DMS53 treated with DMSO at 0.1 percent for 48 hours (cell line): ENCODE results near the gene PRR15.
A peak's percentile ranks its signal among the peaks of the same experiment; 100 is the strongest.
"Not testable (repeated sequence)": the region's sequence is repeated elsewhere in the genome, so short reads cannot be mapped to it uniquely, and the experiment has no call there.

Experiments
- DNase-seq: peaks from one replicate; lab custom pipeline; 2025; ENCODE audit not compliant: unreplicated experiment; lab: John Stamatoyannopoulos, UW

The PRR15 gene, protein sequence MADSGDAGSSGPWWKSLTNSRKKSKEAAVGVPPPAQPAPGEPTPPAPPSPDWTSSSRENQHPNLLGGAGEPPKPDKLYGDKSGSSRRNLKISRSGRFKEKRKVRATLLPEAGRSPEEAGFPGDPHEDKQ

DNA sequence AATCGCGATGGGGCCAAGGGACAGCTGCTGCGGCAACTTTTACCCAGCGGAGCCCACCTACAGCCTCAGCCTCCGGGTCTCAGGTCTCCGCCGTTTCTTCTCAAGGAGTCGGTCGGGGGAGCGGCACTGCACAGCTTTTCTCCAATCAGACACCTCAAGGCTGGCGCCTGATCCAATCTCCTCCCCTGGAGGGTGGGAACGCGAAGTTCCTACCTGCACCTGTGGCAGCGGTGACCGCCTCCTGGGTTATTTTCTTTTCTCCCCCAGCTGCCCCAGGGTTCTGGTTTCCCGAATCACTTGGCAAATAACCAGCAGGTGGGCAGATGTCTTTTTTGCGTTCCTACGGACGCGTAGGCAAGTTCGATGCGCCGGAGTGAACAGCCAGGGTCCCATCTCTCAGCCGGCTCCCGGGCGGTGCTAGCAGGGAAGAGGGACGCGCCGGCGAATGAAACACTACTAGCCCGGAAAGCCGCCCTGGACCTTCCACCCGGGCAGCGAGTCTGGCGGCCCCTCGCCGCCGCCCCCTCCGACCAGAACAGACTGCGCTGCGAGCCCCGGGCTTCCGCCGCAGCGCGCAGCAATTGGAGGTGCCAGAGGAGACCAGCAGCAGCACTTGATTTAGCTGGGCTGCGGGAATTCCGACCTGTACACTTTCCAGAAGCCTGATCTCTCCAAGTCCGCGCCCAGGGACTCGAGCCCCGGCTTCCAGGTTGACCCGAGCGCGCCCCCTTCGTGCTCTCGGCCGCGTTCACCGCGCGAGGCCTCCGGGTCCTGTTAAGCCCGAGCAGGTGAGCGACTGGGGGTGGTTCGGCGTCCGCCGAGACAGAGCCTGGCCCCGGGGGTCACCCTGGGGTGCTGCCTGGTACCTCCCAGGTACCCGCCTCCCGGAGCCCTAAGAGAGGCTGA lies at the start of gene PRR15:
Gene PRR15, plus strand, starts transcription at position 246 of the 906 bp plus-strand sequence. CDS start 2,495 bp downstream, outside the sequence.
- DNase-seq, result peak; percentile 95

- no peak for DNase-seq
These were observed 47.1 kb upstream of the PRR15 start for GRCh38 chr7:29516491-29516890.

DNA sequence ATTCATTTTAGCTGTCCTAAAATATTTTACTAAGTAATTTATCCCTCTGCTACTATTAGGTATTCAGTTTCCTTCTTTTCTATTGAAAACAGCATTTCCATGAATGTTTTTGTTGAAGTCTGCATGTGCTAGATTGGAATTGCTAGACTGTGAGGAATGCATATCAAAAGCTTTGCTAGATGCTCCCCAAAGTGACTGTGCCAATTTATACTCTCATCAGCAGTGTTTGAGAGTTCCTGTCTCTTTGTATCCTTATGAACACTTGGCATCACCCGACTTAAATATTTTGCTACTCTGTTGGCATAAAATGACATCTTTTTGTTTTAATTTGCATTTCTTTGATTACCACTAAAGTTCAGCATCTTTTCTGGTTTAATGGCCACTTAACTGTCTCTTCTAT lies 45.0 kb upstream of the PRR15 start:
- no peak for DNase-seq

- DNase-seq, result no peak
These were observed 39.9 kb upstream of the PRR15 start for GRCh38 chr7:29523728-29524127.

- DNase-seq, result no peak
These were observed 36.0 kb upstream of the PRR15 start for GRCh38 chr7:29527505-29528108.

GRCh38 chr7:29528526-29528925 lies 35.1 kb upstream of the PRR15 start:
- not testable (repeated sequence) for DNase-seq

DNA sequence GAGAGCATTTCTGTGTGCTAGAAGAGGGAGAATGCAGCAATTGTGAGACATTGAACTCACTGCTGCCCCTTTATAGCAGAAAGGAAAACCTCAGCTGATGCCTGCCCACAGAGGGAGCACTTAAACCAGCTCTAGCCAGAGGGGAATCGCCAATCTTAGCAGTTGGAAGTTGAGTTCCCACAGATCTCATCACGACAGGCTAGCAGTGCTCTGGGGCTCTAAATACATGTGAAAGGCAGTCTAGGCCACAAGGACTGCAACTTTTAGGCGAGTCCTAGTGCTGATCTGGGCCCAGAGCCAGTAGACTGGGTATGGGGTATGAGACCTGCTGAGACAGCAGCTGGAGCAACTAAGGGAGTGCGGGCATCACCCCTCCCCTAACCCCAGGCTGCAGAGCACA lies 25.2 kb upstream of the PRR15 start:
- no peak for DNase-seq

DNA sequence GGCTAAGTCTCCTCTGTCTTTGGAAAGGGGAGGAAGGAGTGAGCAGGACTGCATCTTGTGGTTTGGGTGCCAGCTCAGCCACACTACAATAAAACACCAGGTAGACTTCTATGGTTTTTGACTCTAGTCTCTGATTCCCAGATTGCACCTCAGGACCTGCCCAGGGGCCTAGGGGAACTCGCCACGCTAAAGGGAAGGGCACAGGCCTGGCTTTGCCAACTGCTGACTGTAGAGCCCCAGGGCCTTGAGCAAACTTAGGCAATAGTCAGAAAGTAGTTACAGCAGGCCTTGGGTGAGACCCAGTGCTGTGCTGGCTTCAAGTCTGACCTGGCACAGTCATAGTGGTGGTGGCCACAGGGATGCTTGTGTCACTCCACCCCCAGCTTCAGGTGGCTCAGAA lies 24.2 kb upstream of the PRR15 start:
- DNase-seq, result no peak

- DNase-seq, result no peak
These were observed 16.2 kb upstream of the PRR15 start for GRCh38 chr7:29547421-29547820.

DNA sequence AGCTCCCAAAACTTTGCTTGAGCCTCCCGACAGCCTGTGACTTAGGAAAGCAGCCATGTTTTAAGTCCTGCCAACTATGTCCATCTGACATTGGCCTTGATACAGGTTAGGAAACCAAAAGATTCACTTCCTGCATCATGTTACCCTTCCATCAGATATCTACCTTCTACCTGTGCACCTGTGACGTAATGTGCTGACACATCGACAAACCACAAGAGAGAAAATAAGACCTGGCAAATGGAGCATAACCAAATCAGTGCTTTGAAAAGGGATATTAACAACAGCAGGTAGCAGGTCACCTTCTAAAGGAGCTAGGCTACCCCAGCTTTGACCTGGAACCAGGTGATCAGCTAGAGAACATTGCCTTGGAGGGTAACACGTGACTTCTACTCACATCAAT lies 14.8 kb upstream of the PRR15 start:
- no peak for DNase-seq

DNA sequence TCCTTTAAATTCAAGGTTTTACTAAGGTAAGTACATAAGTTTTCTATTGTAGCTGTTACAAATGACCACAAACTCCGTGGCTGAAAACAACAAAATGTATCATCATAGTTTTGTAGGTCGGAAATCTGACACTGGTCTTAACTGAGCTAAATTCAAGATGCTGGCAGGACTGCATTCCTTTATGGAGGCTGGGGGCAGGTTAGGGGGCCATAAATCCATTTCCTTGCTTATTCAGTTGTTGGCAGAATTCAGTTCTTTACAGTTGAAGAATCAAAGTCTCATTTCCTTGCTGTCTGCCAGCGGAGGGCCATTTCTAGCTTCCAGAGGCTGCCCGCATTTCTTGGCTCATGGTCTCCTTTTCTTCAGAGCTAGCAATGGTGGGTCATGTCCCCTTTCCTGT lies 11.2 kb upstream of the PRR15 start:
- no peak for DNase-seq

DNA sequence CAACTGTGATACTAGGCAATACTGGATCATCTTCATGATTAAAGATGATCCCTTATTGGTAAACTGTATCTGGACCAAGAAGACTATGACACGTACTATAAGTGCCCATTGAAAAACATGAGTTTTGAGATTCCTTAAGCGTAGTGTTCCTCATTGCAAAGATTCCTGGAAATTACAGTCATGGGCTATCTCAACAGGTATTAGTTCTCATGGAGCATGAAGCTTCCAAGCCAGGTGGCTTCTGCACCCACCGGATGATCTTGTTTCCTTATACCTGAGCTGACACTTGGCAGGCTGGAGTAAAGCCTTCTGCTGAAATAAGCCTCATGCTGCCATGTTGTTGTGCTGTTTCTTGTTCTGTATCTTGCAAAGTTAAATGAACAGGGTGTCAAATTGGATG lies 8.6 kb upstream of the PRR15 start:
- no peak for DNase-seq

GRCh38 chr7:29556405-29557195 lies 7.0 kb upstream of the PRR15 start:
- peak; percentile 8 for DNase-seq

DNA sequence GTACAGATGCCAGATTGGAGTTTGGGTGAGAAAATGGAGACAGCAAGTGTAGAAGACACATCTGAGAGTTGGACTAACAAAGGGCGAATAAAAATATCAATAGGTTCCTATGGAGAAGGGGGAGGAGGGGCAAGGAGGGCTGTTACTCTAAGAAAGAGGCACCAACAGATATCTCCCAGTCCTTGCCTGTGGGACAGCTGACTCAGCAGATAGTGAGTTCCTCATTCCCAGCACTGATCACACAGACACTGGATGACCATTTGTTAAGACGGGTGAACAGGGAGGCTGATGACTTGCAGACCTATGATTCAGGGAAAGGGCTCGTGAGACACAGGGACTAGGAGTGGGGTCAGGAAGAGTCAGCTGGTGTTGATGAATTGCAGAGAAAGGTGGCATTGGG lies 5.7 kb upstream of the PRR15 start:
- DNase-seq, result no peak

- DNase-seq, result no peak
These were observed 2.4 kb upstream of the PRR15 start for GRCh38 chr7:29561271-29561670.

DNA sequence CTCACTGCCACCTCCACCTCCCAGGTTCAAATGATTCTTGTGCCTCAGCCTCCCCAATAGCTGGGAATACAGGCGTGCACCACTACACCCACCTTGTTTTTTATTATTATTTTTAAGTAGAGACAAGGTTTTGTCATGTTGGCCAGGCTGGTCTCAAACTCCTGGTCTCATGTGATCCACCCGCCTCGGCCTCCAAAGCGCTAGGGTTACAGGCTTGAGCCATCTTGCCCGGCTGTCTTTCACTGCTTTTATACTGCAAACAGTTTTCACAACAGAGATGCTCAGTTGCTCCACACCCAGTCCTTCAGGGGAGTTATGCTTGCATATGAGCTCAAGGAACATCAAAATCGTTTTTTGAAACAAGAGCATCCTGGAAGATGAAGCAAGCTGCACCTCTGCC lies 1.3 kb upstream of the PRR15 start:
- no peak for DNase-seq

- DNase-seq, result peak; percentile 71
These were observed 1.0 kb downstream of the PRR15 start for GRCh38 chr7:29564496-29565223.

GRCh38 chr7:29565224-29565630 lies 1.6 kb downstream of the PRR15 start:
- no peak for DNase-seq

DNA sequence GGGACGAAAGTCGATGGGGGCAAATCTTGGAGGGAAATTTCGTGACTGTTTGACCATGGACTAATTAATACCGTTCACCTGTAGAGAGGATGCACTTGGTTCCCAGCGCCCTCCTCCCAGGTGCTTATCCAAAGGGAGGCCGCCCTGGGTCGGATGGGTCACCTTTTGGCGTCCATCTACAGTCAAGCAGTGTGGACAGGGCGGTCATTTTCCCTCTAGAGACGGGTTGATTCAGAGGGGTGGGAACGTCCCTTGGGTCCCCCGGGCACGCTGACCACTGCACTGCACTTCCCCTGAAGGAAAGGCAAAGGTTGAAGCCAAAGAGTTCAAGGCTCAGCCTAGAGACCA lies 2.0 kb downstream of the PRR15 start:
- DNase-seq, result no peak

- DNase-seq, result no peak
These were observed 2.5 kb downstream of the PRR15 start for GRCh38 chr7:29565982-29566746.
